Stimulated activated CD4-positive, alpha-beta T cell treated with anti-CD3 and anti-CD28 coated beads, Interleukin-15, amount 100 ng/mL, for 24 hours (primary cell): Measurements from ENCODE around the gene GPR156.

Source experiments
- DNase-seq: peaks from one replicate; pipeline ENCODE4 v3.0.0-alpha.2; 2020

GPR156 gene

DNA sequence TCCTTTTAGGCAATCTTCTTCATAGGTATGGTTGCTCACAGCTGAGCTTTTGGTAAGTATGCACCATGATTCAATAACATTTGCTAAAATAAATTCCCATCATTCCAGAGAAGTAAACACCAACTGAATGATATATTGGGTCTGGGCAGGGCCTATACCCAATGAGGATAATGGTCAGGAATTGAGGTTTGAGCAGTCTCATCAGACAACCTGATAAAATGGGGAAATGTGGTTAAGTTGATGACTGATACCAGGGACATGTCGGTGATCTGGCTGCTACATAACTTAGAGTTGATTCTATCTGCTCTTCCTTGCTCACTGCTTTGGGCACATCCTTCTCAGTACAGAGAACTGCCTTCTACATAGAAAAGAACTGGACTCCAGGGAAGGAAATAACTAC, 92.9 kb downstream of the GPR156 start:
- no peak for DNase-seq

DNA sequence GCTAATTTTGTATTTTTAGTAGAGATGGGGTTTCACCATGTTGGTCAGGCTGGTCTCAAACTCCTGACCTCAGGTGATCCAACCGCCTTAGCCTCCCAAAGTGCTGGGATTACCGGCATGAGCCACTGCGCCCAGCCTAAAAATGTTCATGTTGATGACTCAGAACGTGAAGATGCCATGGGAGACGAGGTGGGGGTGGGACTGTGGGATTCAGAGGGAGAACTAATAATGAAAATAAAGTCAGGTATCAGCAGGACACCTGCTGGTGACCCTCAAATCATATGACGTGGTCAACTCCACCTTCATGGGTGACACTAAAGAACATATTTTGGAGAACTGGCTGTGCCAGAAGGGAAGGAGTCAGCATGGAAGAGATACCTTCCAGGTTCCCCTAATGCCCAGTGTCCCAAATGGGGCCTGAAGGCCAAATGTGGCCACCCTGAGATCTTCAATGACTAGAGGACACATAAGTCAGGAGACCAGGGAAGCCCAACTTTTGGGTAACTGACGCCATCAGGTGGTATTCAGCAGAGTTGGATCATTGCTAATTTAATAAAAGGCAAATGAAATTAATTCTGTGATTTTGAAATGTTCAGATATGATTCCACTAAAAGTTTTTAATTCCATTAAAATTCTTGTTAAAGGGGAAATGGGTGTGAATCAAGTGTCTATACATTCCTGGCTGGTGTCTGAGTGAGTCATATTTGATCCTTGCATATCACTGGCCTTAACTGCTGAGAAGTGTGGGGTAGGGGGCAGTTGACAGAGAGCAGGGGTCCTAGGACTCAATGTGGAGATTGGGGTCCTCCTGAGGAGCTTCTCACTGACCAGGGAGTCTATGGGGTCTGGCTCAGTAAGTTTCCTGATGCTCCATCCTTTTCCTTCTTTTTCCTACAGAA, 102.2 kb downstream of the GPR156 start:
- DNase-seq: peak; percentile 17

DNA sequence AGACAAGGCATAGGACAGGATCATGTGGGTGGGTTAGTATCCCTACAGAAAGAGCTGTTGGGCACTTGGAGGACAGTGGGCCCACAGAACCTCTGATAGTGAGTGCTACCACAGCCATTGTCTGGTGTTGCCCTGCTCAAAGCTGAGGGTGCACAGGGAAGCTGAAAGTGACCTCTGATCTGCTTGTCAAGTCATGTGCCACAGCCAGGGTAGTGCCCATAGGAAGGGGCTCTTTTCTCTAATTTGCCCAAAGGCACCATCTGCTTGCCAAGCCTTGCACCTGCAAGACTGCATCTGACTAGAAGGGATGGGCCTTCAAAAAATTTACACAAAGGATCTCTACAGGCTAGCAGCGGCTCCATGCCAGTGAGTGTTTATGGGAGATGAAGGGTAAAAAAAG, 103.4 kb downstream of the GPR156 start:
- DNase-seq: no peak

DNA sequence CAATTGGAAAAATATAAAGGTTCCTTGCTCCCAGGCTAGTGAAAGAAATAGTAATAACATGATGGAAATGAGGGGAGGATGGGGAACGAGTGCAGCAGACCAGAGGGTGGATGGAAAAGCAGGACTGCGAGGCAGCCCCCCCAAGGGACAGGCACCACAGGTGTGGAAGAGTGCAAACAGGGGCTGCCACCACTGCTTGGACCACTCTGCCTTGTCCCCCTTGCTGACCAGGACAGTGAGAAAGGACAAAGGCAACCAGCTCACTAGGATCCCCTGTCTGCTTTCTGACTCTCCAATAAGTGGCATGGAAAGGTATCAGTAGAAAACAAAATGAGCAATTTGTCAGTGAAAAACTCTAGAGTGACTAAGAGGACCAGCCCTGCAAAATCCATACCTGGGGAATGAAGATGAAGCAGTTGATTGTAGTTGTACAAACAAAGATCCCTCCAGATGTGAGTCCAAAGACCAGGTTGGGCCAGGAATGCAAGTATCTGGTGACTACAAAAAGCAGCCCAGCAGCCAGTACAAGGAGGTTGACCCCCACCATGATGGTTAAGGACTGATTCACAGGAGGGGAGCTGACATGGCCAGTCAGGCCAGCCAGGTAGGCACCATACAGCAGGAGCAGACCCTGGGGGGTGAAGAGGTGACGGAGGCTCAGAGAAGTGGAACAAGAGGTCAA, 104.2 kb downstream of the GPR156 start:
- no peak for DNase-seq

DNA sequence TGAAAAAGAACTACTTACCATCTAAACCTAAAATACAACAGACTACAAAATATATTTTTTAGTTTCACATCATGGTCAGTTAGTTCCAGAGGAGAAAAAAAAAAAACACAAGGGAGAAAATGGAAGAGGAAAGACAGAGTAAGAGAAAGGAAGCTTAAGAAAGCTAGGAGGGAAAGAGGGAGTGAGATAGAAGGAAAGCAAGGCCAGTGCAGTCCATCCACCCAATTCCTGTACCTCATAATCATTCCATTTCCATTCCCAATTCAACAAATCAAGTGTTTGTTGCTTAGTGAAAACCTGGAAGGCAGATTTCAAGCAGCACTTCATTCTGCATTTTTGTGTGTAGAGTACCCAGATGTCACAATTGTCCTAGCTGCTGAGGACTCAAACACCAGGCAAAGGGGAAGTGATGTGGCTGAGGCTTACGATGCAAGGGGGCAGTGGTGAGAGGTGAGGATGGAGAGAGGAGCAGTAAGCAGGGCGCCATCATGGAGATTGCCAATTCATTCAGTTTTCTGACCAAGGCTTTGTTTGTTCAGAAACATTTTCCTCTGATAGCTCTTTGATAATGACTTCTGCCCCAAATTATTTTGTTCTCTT, 107.2 kb downstream of the GPR156 start:
- DNase-seq: no peak

DNA sequence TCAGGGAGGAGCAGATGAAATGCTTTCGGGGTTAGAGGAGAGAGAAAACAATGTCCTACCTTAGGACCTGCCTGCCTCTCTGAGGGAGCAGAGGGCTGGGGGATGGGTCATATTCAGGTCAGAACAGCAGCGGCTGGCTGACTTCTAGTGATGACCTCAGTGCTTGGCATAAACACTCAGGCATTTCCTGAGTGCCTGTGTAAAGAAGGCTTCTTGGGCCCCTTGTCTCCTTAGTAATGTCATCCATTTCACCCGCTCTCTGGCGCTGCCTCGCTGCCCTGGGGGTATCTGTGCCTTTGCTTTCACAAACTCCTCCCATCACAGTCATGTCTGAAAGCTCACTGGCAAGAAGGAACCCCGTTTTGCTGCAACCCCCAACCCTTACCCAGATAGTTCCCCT, 107.9 kb downstream of the GPR156 start:
- DNase-seq: no peak

DNA sequence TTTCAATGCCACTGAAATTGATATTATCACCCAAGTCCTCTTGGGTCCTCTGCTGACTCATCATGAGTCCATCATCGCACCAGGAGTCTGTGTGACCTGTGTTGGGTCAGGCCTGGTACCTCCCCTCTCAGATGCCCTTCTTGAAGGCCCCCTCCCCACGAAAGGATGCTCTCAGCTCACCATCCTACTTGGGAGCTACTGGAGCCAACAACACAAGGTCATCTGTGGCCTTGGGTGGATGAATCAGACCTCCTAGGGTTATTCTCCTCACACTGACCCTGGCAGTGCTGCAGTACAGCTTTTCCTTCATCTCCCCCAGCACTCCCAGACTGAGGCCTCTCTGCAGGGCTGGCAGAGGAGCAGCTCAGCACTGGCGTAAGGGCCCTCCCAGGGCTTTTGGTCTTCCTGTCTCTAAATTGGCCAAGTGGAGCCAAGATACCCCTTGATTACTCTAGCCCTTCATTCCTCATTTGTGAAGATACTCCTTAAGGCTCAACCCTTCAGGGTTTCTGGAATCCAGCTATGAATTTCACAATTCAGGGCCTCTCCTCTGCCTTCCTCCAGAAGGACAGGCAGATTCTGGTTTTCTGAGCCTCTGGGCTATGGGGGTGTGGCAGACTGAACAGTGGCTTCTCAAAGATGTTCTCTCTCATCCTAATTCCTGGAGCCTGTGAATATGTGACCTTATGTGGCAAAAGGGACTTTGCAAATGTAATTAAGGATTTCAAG, 110.0 kb downstream of the GPR156 start:
- DNase-seq: no peak

DNA sequence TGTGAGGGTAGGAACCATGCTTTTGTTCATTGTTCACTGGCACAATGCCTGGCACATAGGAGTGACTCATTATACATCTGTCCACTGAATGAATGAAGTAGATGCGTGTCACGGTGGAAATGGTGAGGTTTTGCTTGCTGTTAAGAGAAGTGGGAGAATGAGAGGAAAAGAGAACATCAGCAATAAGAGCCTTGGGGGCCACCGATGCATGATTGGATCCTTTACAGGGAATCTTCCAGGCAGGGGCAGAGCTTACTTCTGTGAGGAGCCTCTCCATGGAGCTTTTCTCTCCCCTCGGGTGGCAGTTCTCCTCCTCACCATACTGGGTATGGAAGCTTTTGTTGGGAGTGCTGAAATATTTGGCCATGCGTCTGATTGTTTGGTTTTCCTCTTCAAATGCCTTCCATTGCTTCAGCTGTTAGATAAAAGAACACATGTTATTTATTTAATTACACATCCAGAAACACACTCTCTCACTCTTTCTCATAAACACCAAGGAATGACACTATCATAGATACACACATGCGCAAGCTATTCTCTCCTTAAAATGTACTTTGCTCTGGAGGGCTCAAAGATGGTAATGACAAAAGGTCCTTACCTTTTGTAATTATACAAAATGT, 111.9 kb downstream of the GPR156 start:
- DNase-seq: no peak

DNA sequence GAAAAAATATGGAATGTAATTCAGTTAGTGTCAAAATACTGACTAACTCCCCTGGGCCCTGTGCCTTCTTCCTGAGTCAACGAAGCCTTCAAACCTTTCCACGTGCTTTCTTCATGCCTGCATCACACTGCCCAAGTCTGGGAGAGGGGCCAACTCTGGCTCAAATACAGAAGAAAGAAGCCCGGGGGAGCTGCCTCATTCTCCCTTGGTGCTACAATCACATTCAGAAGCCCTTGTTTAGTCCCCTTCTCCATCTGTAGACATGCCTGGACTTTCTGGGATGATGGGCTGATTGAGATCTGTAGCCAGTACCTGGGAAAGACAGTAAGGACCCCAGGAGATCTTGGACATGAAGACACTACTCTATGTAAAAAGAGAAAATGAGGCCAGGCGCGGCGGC, 113.0 kb downstream of the GPR156 start:
- no peak for DNase-seq

DNA sequence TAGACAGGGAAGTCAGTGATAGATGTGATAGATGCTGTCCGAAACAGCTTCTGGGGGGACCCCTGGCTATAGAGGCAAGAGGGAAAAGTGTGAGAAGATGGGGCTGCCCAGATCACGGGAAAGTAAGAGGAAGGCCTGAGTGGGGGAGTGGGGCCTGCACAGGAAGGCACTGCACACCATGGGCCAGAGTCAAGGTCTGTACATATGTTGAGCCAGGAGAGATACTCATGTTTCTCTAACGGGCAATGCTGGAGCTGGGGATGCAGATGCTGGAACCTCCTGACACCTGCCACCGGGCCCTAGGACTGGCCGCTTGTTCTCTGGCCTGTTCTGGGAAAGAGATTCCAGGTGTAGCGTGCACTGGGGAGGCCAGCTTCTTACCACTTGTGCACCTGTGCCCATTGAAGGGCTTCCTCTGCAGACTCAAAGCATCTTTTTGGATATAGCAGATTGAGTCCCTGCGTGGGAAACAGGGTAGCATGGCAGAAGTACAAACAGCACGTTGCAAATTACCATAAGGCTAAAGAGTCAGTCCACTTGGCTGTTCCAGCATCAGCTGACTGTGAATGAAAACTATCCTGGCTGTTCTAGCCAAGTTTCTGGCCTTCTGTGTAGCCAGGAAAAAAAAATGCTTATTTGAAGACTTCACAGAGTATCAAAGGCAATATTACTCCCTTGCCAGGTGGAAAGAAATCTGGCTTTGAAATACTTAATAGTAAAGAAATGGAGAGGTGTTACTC, 113.7 kb downstream of the GPR156 start:
- DNase-seq: no peak

DNA sequence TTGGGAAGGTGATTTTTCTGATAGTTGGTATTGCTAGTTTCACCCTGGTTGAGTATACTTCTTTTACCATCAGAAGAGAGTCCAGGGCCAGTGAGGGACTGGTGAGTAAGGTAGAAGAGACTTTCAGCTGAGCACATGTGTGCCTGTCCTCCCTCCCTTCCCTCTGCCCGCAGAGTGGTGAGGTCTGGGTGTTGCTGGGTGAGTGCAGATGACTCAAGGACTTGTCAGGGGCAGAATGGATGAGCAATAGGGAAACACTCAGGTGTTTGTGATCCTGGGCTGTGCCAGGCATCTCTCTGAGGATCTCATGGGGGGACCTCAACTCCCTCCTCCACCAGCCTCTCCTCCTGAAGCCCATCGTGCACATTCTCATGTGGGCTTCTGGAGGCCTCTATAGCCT, 114.8 kb downstream of the GPR156 start:
- DNase-seq: no peak

DNA sequence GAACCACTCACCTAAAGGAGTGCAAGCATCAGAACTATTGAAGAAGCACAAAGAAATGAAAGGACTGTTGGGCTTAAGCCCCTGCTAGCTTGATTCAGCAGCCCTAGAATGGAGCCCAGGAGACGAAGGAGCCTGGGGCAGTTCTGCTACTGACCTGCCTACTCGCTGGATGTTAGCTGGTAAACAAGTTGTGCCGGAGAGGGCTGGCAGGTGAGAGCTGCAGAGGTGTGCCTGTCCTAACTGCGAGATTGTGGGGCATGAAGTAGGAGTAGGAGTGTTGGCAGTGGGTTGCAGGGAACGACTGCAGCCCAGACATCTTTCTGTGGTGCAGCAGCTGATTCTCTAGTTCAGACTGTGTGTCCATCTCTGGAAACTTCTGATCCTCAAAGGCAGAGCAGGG, 115.6 kb downstream of the GPR156 start:
- no peak for DNase-seq

DNA sequence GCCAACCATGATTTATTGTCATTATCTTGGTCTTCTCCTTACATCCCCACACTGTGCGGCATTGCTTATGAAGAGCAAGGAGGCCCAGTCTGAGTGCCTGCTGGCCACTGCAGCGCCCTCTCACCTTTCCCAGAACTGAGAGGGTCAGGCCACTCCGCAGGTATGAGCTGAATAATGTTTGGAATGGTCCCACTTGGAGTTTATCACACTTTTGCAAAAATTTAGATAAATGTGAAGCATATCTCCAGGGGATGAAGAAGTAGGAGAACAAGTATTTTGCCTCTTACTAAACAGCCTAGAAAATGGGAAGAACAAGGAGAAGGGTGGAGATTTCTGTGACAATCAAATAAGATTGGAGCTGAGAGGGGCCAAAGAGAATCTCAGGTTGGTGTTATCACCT, 116.4 kb downstream of the GPR156 start:
- no peak for DNase-seq

DNA sequence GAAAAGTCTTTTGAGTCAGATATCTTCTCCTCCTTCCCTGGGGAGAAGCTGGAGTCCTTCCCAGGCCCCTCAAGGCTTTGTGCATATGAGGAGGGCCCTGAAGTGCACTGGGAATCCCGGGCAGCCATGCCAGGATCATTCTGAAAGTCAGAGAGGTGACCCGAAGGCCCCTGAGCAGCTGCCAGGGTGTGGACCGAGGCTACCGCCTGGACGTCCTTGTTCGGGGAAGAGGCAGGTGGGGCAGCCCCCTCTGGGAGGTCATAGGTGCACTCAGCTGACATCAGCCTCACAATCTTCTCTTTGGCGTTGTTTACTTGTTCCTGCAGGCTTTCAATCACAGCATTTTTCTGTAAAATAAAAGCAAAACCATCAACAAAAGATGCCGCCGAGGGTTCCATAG, 117.0 kb downstream of the GPR156 start:
- DNase-seq: no peak

DNA sequence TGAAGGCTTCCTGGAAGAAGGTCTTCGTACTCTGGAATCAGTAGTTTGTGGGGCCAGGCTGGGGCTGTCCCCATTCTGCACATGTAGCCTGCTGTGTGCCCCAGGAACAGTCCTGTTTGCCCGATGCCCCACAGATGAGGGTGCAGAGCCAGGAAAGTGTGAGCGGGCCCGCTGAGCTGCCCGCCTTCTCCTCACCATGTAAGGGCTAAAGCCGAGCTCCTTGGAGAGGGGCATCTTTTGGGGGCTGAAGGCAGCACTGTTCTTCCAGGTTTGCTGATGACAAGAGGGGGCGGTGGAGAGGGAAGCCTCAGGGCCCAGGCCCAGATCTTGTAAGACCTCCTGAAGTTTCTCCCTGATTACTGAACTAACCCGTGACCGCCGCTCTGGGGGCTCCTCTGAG, 117.5 kb downstream of the GPR156 start:
- no peak for DNase-seq

DNA sequence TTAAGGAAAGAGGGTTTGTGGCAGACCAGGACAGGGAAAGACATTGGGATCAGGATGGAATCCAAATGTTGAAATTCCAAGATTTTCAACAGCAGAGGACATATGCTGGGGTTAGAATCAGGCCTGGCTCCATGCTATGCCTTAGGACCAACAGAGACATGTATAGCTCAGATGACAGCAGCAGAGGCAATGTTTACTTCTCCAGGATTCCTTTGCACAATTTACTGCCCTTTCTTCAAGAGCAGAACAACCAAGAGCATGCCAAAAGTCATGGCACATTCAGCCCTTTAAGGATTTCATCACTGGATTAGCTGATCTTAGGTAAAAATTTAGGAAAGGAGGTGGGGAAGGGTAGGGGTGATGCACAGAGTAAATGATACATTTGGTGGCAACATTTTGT, 121.2 kb downstream of the GPR156 start:
- no peak for DNase-seq

DNA sequence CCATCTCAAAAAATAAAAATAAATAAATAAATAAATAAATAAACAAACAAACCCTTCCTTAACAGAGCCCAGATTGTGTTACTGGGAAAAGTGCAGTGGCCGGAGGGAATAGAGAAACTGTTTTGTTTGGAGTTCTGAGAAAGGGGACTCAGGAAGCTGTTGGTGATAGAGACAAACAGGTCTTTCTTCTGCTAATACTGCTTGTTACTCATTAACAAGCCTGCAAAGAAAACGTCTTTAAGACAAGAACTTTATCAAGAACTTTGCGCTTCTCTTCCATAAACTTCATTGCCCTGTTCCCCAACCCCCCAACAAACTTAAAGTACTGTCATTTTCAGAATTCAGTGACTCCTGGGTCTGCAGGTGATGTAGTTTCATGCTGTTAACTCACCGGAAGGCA, 122.0 kb downstream of the GPR156 start:
- no peak for DNase-seq

DNA sequence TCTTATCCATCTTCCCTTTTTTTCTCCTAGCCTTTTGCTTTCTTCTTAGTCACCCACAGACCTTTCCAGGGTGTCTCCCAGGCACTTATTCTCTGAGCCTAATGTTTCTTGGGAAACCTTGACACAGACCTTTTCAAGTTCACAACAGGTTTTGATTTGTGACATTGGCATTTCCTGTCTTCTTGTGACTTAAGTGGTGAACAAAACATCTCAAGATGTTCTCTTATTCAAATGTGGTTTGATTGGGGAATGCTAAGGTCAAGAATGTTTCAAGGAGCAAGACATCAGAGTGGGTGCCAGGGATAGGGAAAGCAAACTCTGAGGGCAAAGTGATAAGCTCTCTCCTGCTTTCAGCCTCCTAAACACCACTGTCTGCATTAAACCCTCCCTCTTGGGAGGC, 122.6 kb downstream of the GPR156 start:
- no peak for DNase-seq

DNA sequence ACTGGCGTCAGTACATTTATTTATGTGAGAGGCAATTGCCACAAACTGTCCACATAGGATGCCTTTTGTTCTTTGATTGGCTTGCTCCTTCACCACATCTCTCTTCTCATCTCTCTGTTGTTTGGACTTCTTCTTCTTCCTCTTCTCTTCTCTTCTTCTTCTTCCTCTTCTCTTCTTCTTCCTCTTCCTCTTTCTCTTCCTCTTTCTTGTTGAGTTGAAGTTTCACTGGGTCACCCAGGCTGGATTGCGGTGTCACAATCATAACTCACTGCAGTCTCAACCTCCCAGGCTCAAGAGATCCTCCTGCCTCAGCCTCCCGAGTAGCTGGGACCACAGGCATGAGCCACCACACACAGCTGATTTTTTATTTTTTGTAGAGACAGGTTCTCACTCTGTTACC, 123.1 kb downstream of the GPR156 start:
- DNase-seq: no peak

DNA sequence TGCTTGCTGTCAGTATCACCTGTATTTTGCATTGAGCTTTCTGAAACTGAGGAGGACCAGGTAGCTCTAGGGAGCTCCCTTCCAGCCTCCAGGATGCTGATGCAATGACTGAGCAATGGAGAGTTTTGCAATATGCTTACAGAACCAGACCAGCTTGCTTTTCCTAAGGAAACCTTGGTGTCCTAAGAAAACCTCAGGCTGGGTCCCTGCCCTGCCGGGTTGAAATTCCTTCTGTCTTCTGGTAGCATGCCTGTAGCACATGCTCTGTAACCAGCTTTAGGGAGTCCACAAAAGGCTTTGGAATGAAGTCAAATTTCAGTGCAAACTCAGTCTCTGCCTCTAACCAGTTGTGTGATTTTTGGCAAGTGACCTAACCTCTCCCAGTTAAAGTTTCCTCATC, 125.0 kb downstream of the GPR156 start:
- no peak for DNase-seq

DNA sequence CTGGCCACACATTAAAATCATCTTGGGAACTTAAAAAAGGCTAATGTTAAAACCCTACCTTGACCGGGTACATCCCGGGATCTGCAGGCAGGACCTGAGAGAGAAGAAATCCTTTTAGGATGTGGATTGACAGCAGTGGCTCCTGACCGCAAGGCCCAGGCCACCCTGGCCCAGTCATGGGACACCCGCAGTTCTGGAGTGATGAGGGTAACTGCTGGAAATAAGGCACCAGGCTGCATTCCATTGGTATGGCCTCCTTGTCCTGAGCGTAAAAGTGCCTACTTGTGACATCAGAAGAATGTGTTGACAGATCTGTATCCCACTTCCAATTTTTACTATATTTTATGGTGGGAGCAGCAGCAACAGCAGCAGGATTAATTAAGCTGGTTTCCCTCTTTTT, 127.3 kb downstream of the GPR156 start:
- DNase-seq: no peak

DNA sequence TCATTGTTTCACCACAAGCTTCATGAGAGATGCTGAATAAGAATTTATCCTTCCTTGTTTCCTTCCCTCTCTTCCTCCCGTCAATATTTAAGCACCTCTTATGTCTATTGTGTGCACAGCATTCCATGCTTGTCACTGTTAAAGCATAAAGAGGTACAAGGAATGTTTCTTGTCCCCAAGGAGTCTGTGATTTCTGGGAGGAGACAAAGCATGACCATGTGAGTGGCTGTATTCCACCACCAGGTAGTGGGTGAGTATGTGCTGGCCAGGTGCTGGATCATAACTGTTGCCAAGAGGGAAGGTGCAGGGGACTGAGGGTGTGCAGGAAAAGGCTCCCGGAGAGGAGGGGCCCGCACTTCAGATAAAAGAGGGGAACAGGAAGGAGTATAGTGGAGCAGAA, 127.9 kb downstream of the GPR156 start:
- DNase-seq: no peak
